ENCODE results near the gene PLCH2. TPM values are rescaled to one million over a fixed set of nuclear protein-coding genes. Genes with fewer than 3 reads are reported as not detected.

PLCH2 gene
- total and polyA plus RNA-seq, 9 of the 15 experiments (the other 6 are each of a cell fraction or from before 2014, with no cell fraction given) = 0.16 TPM; not detected in 8

DNA sequence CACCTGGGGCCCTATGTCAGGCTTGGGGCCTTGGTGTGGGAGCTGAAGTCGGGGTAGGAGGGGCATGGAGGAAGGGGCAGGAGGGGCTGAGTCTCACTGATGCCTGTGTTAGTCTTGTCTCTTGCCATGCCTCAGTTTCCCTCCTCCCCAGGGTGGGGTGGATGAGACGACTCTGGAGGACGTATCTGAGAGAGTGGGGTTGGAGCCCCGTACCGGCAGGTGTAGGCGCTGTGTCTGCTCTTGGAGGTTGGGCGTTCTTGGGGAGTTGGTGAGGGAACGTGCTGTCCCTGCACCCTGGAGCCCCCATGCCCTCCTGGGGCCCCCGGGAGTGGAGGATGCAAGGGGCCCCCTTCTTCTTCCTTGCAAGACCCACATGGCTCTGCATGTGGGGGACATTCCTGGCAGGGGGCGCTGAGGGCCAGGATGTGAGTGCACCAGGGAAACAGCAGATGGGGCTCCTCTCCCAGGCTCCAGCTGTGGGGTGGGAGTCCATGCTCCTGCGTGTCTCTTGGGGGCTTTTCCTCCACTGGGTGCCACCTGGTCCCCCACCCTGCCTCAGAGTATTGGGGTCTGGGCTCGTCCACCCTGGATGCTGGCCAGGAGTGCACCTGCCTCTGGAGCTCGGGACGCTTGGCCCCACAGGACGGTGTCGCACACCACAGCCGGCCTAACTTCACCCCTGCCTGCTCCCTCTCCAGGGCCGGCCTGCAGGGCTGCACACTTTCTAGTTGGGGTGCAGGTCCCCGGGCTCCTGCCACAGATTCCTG is 78.7 kb downstream of the PLCH2 start:
- FAIRE-seq = no peak
- H4K20me1 ChIP-seq (replicated peaks; ENCODE audit: control insufficient read depth, insufficient read depth, low read length) = no peaks in the 10 kb centered on the region
- H3K9me1 ChIP-seq (ENCODE audit: control insufficient read depth, insufficient read depth, low read length) = no peaks in the 10 kb centered on the region
- H3K4me3 ChIP-seq = no peak overlapping the region
- ATAC-seq = peak; percentile 44
- ChIA-PET POLR2A (no interaction called here), CTCF (ENCODE audit: low intra/inter-chr PET ratio) (interaction anchor here (0.6 to 2.7 kb wide), 4 partner anchors 140 to 727 kb away, joined by 3 to 22 read pairs (median 5); no protein-coding TSS in a partner anchor)
- no peaks in the 10 kb centered on the region for H3K79me2 ChIP-seq (ENCODE audit: control insufficient read depth, insufficient read depth, low read length)
- no peaks in the 10 kb centered on the region for H3K9me3 ChIP-seq (replicated peaks; ENCODE audit: control insufficient read depth, insufficient read depth, low read depth, low read length)
- in situ Hi-C loops (cut with MboI) = no loop called here
- BruUV-seq (replicated peaks) = no TSS peak
- no peaks in the 10 kb centered on the region for H3K36me3 ChIP-seq (ENCODE audit: control insufficient read depth, insufficient read depth, low read length)
- WGBS (ENCODE audit: insufficient coverage, low coverage, missing lambda C conversion rate) = 26% methylated on average over 14 of the region's 19 CpGs
- no peak overlapping the region for H2AFZ ChIP-seq (ENCODE audit: low read depth, low read length)
- H3K27me3 ChIP-seq (ENCODE audit: control insufficient read depth in 2 of 2, insufficient read depth in 2 of 2, low read length in 2 of 2) = 0 out of 5 replicates have a peak, but pooled peaks cover 0 to 4% of the 10 kb centered on the region in 2 experiments
- H3K4me1 ChIP-seq (replicated peaks in 1 of 2; ENCODE audit: control insufficient read depth in 2 of 2, insufficient read depth in 2 of 2, low read length in 2 of 2) = peaks cover 17 to 69% of the 10 kb centered on the region in 2 experiments; a peak in 4 of 5 replicates
- no peak overlapping the region; a peak in 1 of 4 replicates for H3K9ac ChIP-seq (ENCODE audit: insufficient read depth in 1 of 2, low read depth in 2 of 2, low read length in 2 of 2)
- H3K4me2 ChIP-seq (ENCODE audit: insufficient read depth, low read length) = no peak overlapping the region
- no peak overlapping the region for H3K27ac ChIP-seq (ENCODE audit: extremely low read depth, low read depth, low read length)
- peak; percentile 48 to 57 (median 54) for DNase-seq (ENCODE audit: extremely low read depth in 1 of 4, low spot score in 3 of 4)
- intact Hi-C loops (cut with micrococcal nuclease) = no loop called here
- TF ChIP-seq, protein P1, sequence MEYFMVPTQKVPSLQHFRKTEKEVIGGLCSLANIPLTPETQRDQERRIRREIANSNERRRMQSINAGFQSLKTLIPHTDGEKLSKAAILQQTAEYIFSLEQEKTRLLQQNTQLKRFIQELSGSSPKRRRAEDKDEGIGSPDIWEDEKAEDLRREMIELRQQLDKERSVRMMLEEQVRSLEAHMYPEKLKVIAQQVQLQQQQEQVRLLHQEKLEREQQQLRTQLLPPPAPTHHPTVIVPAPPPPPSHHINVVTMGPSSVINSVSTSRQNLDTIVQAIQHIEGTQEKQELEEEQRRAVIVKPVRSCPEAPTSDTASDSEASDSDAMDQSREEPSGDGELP (CRISPR knock-in tag; IDR thresholded peaks at IDR 0.05; ENCODE audit: borderline replicate concordance) = peak; percentile 36; the same call in 1 of the 2 replicates
- TF ChIP-seq CC2D1A (IDR thresholded peaks at IDR 0.05) (peak; percentile 50; the same call in 1 of the 2 replicates), TEAD1 (CRISPR knock-in tag; IDR thresholded peaks at IDR 0.05) (peak; percentile 25 to 65; a peak in 1 of 4 replicates), CHCHD3 (CRISPR knock-in tag; IDR thresholded peaks at IDR 0.05) (no peak), RBM17 (IDR thresholded peaks at IDR 0.05; ENCODE audit: borderline replicate concordance, low read depth, low read length) (no peak), KDM4B (IDR thresholded peaks at IDR 0.05; ENCODE audit: borderline replicate concordance in 2 of 2, low read depth in 1 of 2) (no peak), BCOR (IDR thresholded peaks at IDR 0.05) (no peak)
- TF ChIP-seq, protein P2, sequence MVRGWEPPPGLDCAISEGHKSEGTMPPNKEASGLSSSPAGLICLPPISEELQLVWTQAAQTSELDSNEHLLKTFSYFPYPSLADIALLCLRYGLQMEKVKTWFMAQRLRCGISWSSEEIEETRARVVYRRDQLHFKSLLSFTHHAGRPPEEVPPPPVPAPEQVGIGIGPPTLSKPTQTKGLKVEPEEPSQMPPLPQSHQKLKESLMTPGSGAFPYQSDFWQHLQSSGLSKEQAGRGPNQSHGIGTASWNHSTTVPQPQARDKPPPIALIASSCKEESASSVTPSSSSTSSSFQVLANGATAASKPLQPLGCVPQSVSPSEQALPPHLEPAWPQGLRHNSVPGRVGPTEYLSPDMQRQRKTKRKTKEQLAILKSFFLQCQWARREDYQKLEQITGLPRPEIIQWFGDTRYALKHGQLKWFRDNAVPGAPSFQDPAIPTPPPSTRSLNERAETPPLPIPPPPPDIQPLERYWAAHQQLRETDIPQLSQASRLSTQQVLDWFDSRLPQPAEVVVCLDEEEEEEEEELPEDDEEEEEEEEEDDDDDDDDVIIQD (CRISPR knock-in tag; IDR thresholded peaks at IDR 0.05) = no peak
- TF ChIP-seq, protein P3, sequence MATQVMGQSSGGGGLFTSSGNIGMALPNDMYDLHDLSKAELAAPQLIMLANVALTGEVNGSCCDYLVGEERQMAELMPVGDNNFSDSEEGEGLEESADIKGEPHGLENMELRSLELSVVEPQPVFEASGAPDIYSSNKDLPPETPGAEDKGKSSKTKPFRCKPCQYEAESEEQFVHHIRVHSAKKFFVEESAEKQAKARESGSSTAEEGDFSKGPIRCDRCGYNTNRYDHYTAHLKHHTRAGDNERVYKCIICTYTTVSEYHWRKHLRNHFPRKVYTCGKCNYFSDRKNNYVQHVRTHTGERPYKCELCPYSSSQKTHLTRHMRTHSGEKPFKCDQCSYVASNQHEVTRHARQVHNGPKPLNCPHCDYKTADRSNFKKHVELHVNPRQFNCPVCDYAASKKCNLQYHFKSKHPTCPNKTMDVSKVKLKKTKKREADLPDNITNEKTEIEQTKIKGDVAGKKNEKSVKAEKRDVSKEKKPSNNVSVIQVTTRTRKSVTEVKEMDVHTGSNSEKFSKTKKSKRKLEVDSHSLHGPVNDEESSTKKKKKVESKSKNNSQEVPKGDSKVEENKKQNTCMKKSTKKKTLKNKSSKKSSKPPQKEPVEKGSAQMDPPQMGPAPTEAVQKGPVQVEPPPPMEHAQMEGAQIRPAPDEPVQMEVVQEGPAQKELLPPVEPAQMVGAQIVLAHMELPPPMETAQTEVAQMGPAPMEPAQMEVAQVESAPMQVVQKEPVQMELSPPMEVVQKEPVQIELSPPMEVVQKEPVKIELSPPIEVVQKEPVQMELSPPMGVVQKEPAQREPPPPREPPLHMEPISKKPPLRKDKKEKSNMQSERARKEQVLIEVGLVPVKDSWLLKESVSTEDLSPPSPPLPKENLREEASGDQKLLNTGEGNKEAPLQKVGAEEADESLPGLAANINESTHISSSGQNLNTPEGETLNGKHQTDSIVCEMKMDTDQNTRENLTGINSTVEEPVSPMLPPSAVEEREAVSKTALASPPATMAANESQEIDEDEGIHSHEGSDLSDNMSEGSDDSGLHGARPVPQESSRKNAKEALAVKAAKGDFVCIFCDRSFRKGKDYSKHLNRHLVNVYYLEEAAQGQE (IDR thresholded peaks at IDR 0.05; ENCODE audit: borderline replicate concordance) = peak; percentile 80
- TF ChIP-seq, protein P3 (CRISPR knock-in tag; IDR thresholded peaks at IDR 0.05; ENCODE audit: low read depth) = no peak
